HG02759 (cell line): ENCODE results near the gene AICDA.

ENCODE experiments used
- ATAC-seq: cut with Tn5 transposase; IDR thresholded peaks from one replicate; pipeline ENCODE4 v1.9.1; 2021; ENCODE audit warnings: mild to moderate bottlenecking, moderate library complexity; ENCODE audit not compliant: unreplicated experiment

Gene AICDA

GRCh38 chr12:8559676-8560075 lies 53.0 kb downstream of the AICDA start:
- no peak for ATAC-seq

GRCh38 chr12:8556531-8557097 lies 56.0 kb downstream of the AICDA start:
- ATAC-seq, result no peak

- no peak for ATAC-seq
These were observed 58.0 kb downstream of the AICDA start for GRCh38 chr12:8554451-8555195.

- ATAC-seq, result no peak
These were observed 59.5 kb downstream of the AICDA start for GRCh38 chr12:8553088-8553627.
